MM.1S (cell line): ENCODE results near the gene PWWP2B.

ENCODE experiments used
- EZH2phosphoT487 ChIP-seq: fragments of 300-600 bp; sonication (generic); IDR thresholded peaks from 2 replicates; pipeline ENCODE4 v1.6.1; 2018; ENCODE audit warnings: antibody characterized with exemption, low read length
- TF ChIP-seq, protein P1 (sequence below): fragments of 300-600 bp; sonication (generic); IDR thresholded peaks from 2 replicates; pipeline ENCODE4 v1.5.1; 2016; ENCODE audit warnings: antibody characterized with exemption, low read length, mixed read lengths

DNA sequence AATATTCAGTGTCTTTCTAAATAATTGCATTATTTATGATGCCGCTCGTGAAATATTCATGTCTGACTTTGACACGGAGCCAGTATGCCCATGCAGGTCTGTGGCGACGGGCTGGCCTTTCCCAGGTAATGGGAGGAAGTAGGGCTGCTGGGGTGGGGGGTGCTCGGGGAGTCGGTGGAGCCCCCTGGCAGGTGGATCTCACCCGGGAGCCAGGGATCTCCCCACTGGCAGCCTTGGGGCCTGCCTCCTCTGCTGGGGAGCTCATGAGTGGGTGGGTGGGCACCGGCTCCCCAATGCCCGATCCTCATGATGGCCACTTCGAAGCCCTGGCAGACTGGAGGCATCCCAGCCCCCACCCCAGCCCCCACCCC lies 52.8 kb downstream of the PWWP2B start:
- TF ChIP-seq, protein P1, sequence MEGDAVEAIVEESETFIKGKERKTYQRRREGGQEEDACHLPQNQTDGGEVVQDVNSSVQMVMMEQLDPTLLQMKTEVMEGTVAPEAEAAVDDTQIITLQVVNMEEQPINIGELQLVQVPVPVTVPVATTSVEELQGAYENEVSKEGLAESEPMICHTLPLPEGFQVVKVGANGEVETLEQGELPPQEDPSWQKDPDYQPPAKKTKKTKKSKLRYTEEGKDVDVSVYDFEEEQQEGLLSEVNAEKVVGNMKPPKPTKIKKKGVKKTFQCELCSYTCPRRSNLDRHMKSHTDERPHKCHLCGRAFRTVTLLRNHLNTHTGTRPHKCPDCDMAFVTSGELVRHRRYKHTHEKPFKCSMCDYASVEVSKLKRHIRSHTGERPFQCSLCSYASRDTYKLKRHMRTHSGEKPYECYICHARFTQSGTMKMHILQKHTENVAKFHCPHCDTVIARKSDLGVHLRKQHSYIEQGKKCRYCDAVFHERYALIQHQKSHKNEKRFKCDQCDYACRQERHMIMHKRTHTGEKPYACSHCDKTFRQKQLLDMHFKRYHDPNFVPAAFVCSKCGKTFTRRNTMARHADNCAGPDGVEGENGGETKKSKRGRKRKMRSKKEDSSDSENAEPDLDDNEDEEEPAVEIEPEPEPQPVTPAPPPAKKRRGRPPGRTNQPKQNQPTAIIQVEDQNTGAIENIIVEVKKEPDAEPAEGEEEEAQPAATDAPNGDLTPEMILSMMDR, result no peak
- no peak for TF ChIP-seq EZH2phosphoT487
